Central memory CD8-positive, alpha-beta T cell (primary cell): ENCODE measurements around the gene GIMAP4.
A peak's percentile ranks its signal among the peaks of the same experiment; 100 is the strongest.
"Not testable (repeated sequence)": the region's sequence is repeated elsewhere in the genome, so short reads cannot be mapped to it uniquely, and the experiment has no call there.

Source experiments
- ATAC-seq: fragments of 150-1000 bp; cut with Tn5 transposase; replicated peaks from 2 replicates; pipeline ENCODE4 v1.10.0; 2022; ENCODE audit warnings: mild to moderate bottlenecking, moderate FRiP score, moderate number of reproducible peaks; ENCODE audit not compliant: poor library complexity, severe bottlenecking; ENCODE audit errors: extremely low read depth
- DNase-seq, 2 donors: peaks; one replicate each; pipeline ENCODE4 v3.0.0; 2021; ENCODE audit warnings: low spot score in 2 of 2
- H3K27ac Mint-ChIP-seq: one replicate; pipeline ENCODE4 v1.8.0; 2022; ENCODE audit warnings: low read depth, mild to moderate bottlenecking, moderate library complexity, mixed read lengths
- H3K27me3 Mint-ChIP-seq: one replicate; pipeline ENCODE4 v1.8.0; 2022; ENCODE audit warnings: mixed read lengths
- H3K36me3 Mint-ChIP-seq: one replicate; pipeline ENCODE4 v1.8.0; 2022; ENCODE audit warnings: mild to moderate bottlenecking, moderate library complexity, mixed read lengths; ENCODE audit not compliant: insufficient read depth
- H3K4me1 Mint-ChIP-seq: one replicate; pipeline ENCODE4 v1.8.0; 2022; ENCODE audit warnings: mixed read lengths
- H3K4me3 Mint-ChIP-seq: one replicate; pipeline ENCODE4 v1.8.0; 2022; ENCODE audit warnings: mild to moderate bottlenecking, moderate library complexity, mixed read lengths
- H3K9me3 Mint-ChIP-seq: one replicate; pipeline ENCODE4 v1.8.0; 2022; ENCODE audit warnings: mixed read lengths

GIMAP4 gene

GRCh38 chr7:150565239-150565638, 2.0 kb upstream of the GIMAP4 start:
- peak overlapping the region; percentile 97 for H3K27ac Mint-ChIP-seq
- ATAC-seq (no peak), DNase-seq (no peak)
- no peaks in the 10 kb centered on the region for H3K27me3 Mint-ChIP-seq
- H3K36me3 Mint-ChIP-seq: peaks cover 23% of the 10 kb centered on the region
- peaks cover 59% of the 10 kb centered on the region for H3K4me1 Mint-ChIP-seq
- H3K4me3 Mint-ChIP-seq: no peak overlapping the region
- H3K9me3 Mint-ChIP-seq: peaks cover 6% of the 10 kb centered on the region

- ATAC-seq (no peak), DNase-seq (no peak)
Measured at GRCh38 chr7:150566123-150566522, 1.1 kb upstream of the GIMAP4 start.

GRCh38 chr7:150566572-150566971, 618 bp upstream of the GIMAP4 start:
- peak overlapping the region; percentile 88 for H3K4me3 Mint-ChIP-seq

More at GRCh38 chr7:150566123-150566522, 1.1 kb upstream of the GIMAP4 start:
- Mint-ChIP-seq H3K36me3 (peaks cover 32% of the 10 kb centered on the region), H3K9me3 (peaks cover 6% of the 10 kb centered on the region), H3K4me3 (peak overlapping the region; percentile 88), H3K27me3 (no peaks in the 10 kb centered on the region), H3K27ac (peak overlapping the region; percentile 97), H3K4me1 (peaks cover 64% of the 10 kb centered on the region)

GRCh38 chr7:150567871-150568301, 696 bp downstream of the GIMAP4 start:
- Mint-ChIP-seq H3K27me3 (no peaks in the 10 kb centered on the region), H3K36me3 (peaks cover 47% of the 10 kb centered on the region), H3K4me3 (peak overlapping the region; percentile 88), H3K9me3 (peaks cover 18% of the 10 kb centered on the region), H3K4me1 (peaks cover 71% of the 10 kb centered on the region), H3K27ac (peak overlapping the region; percentile 97)
- ATAC-seq (no peak), DNase-seq (no peak)

More at GRCh38 chr7:150566572-150566971, 618 bp upstream of the GIMAP4 start:
- H3K27ac Mint-ChIP-seq: peak overlapping the region; percentile 97
- peaks cover 34% of the 10 kb centered on the region for H3K36me3 Mint-ChIP-seq
- peaks cover 64% of the 10 kb centered on the region for H3K4me1 Mint-ChIP-seq
- no peaks in the 10 kb centered on the region for H3K27me3 Mint-ChIP-seq
- DNase-seq (no peak), ATAC-seq (no peak)
- peaks cover 6% of the 10 kb centered on the region for H3K9me3 Mint-ChIP-seq

GRCh38 chr7:150568714-150569113, 1.5 kb downstream of the GIMAP4 start:
- no peak for DNase-seq

GRCh38 chr7:150569245-150569955, 2.2 kb downstream of the GIMAP4 start:
- peaks cover 55% of the 10 kb centered on the region for H3K4me1 Mint-ChIP-seq
- H3K36me3 Mint-ChIP-seq: peaks cover 52% of the 10 kb centered on the region
- H3K27me3 Mint-ChIP-seq: no peaks in the 10 kb centered on the region
- DNase-seq: no peak
- peak overlapping the region; percentile 97 for H3K27ac Mint-ChIP-seq
- ATAC-seq: no peak
- peaks cover 13% of the 10 kb centered on the region for H3K9me3 Mint-ChIP-seq
- H3K4me3 Mint-ChIP-seq: peak overlapping the region; percentile 88

More at GRCh38 chr7:150568714-150569113, 1.5 kb downstream of the GIMAP4 start:
- peaks cover 62% of the 10 kb centered on the region for H3K4me1 Mint-ChIP-seq
- peaks cover 15% of the 10 kb centered on the region for H3K9me3 Mint-ChIP-seq
- peak overlapping the region; percentile 97 for H3K27ac Mint-ChIP-seq
- H3K36me3 Mint-ChIP-seq: peaks cover 52% of the 10 kb centered on the region
- H3K4me3 Mint-ChIP-seq: peak overlapping the region; percentile 88
- no peaks in the 10 kb centered on the region for H3K27me3 Mint-ChIP-seq
- ATAC-seq: peak; percentile 50

DNA sequence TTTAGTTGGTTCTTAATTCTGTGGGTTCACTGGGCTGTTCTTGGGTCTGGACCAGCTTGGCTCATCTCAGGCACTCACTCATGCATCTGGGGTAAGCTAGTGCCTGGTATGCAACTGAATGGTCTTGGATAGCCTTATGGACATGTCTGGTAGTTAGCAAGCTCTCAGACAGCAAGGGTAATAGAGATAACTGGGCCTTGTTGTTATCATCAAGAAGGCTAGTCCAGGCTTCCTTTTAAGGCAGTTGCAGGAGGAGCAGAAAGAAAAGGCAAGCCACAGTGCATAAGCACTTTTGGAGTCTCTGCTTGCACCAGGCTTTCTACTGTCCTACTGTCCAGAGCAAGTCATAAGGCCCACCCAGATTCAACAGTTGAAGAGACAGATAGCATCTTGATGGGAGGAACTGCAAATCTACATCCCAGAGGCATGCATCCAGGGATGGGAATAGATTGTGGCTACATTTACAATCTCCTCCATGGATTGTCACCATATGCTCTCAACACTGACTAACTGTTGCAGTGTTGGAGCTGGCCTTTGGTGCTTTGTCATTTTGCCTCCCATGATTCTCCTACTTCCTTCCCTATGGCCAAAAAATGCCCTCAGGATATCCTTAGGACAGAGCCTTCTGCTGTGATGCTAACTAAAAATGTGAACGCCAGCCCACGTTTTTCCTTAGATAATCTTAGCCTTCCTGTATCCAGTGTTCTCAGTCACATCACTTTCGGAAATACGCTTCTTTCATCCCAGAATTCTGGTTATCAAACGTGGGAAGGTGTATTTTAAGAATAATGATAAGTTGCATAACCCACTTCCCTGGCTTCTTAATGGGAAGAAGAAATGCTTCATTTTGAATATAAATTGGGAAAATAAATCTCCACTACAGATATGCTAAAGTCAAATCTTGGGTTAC, 3.6 kb downstream of the GIMAP4 start:
- ATAC-seq: no peak
- Mint-ChIP-seq H3K9me3 (peaks cover 13% of the 10 kb centered on the region), H3K4me3 (peak overlapping the region; percentile 88), H3K36me3 (peaks cover 52% of the 10 kb centered on the region), H3K27me3 (no peaks in the 10 kb centered on the region), H3K27ac (peak overlapping the region; percentile 97), H3K4me1 (peaks cover 51% of the 10 kb centered on the region)
- DNase-seq: no peak

DNA sequence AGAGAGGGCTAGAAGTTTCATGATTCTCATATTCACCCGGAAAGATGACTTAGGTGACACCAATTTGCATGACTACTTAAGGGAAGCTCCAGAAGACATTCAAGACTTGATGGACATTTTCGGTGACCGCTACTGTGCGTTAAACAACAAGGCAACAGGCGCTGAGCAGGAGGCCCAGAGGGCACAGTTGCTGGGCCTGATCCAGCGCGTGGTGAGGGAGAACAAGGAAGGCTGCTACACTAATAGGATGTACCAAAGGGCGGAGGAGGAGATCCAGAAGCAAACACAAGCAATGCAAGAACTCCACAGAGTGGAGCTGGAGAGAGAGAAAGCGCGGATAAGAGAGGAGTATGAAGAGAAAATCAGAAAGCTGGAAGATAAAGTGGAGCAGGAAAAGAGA, 5.3 kb downstream of the GIMAP4 start:
- H3K4me1 Mint-ChIP-seq: peaks cover 40% of the 10 kb centered on the region
- no peak for ATAC-seq
- peaks cover 19% of the 10 kb centered on the region for H3K9me3 Mint-ChIP-seq
- DNase-seq: no peak
- peaks cover 51% of the 10 kb centered on the region for H3K36me3 Mint-ChIP-seq
- no peaks in the 10 kb centered on the region for H3K27me3 Mint-ChIP-seq
- H3K4me3 Mint-ChIP-seq: no peak overlapping the region
- H3K27ac Mint-ChIP-seq: no peak overlapping the region

DNA sequence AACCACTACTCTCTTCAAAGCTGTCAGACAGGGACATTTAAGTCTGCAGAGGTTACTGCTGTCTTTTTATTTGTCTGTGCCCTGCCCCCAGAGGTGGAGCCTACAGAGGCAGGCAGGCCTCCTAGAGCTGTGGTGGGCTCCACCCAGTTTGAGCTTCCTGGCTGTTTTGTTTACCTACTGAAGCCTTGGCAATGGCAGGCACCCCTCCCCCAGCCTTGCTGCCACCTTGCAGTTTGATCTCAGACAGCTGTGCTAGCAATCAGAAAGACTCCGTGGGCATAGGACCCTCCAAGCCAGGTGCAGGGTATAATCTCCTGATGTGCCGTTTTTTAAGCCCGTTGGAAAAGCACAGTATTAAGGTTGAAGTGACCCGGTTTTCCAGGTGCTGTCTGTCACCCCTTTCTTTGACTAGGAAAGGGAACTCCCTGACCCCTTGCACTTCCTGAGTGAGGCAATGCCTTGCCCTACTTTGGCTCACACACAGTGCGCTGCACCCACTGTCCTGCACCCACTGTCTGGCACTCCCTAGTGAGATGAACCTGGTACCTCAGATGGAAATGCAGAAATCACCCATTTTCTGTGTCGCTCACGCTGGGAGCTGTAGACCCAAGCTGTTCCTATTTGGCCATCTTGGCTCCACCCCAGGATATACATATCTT, 12.9 kb downstream of the GIMAP4 start:
- Mint-ChIP-seq H3K9me3 (peaks cover 30% of the 10 kb centered on the region), H3K4me1 (peaks cover 25% of the 10 kb centered on the region)
- H3K36me3 Mint-ChIP-seq, H3K4me3 Mint-ChIP-seq, ATAC-seq, H3K27ac Mint-ChIP-seq, H3K27me3 Mint-ChIP-seq, DNase-seq: not testable (repeated sequence)

DNA sequence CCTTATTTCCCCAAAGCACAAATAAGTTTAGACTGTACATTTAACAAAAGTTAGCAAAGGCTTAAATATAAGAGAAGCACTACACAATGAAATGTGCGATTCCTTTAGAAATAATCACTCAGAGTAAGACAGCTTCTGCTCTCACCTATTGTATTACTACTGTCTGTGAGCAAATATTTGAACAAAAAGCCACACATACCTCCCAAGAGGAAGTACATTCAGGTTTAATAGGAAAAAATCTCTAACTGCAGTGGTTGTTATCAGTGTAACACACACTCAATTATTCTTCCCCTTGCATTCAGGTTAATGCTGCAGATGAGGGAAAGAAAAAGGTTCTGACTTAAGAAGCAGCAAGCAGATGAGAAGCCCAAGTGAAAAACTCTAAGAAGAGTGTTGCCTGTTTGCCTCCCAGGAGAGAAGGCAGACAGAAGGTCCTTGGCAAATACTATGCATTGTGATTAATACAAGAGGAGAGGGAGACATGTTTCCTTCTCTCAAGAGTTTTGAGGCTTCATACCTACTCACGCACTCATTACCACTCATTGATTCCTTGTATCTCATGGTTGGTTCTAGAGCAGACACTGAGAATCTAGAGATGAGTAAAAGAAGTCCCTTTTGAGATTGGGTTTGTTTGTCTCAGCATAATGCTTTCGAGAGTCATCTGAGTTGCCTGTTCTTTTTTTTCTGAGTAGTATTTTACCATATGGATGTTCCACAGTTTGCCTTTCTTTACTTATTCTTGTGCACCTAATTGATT, 13.6 kb downstream of the GIMAP4 start:
- H3K4me1 Mint-ChIP-seq: peaks cover 28% of the 10 kb centered on the region
- DNase-seq: no peak
- no peak overlapping the region for H3K27ac Mint-ChIP-seq
- peaks cover 3% of the 10 kb centered on the region for H3K36me3 Mint-ChIP-seq
- ATAC-seq: no peak
- H3K27me3 Mint-ChIP-seq: no peaks in the 10 kb centered on the region
- H3K9me3 Mint-ChIP-seq: peaks cover 30% of the 10 kb centered on the region
- H3K4me3 Mint-ChIP-seq: no peak overlapping the region

DNA sequence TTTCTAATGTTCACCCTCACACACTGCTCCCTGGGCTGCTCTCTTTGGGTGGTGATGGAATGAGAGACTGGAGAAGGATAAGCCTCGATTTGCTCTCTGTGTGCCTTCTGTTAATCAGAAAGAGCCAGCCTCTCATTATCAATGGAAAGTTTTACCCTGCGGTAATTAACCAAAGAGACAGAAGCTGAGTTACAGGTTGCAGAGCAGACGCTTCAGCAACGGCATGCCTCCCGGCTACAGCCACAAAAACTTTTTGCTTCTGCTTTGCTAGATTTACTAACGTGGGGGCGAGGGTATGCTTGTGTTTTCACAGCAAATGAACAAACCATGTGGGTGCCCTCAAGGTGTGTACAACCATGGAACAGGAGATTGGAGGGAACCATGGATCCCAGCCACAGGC, 18.0 kb downstream of the GIMAP4 start:
- Mint-ChIP-seq H3K4me1 (peaks cover 27% of the 10 kb centered on the region), H3K36me3 (peaks cover 4% of the 10 kb centered on the region), H3K27ac (peak overlapping the region; percentile 7), H3K9me3 (peaks cover 17% of the 10 kb centered on the region), H3K4me3 (no peak overlapping the region), H3K27me3 (no peaks in the 10 kb centered on the region)
- ATAC-seq: no peak
- DNase-seq: no peak
